ENCODE measurements around the gene PRKD1.

PRKD1 gene

DNA sequence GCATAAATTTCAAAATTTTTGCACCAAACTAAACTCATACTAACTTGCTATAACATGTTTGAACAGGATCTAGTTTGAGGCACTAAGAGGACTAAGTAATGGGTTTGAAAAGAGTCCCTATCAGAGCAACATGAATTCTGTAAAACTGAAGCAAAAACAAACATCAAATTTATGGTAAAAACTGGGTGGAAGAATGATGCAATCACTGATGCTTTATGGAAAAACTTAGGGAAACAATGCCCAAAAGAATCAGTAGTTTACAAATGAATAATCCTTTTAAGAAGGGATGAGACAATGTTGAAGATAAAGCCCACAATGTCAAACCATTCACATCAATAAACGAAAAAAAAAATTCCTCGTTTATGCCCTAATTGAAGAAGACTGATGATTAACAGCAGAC lies 88.9 kb downstream of the PRKD1 start:
- H3K27me3 Mint-ChIP-seq (ENCODE audit: low read depth, poor library complexity): peaks cover 4% of the 10 kb centered on the region
- H3K36me3 Mint-ChIP-seq (ENCODE audit: low read depth): peaks cover 14% of the 10 kb centered on the region
- H3K27ac Mint-ChIP-seq: no peak overlapping the region
- TF ChIP-seq, protein P1, sequence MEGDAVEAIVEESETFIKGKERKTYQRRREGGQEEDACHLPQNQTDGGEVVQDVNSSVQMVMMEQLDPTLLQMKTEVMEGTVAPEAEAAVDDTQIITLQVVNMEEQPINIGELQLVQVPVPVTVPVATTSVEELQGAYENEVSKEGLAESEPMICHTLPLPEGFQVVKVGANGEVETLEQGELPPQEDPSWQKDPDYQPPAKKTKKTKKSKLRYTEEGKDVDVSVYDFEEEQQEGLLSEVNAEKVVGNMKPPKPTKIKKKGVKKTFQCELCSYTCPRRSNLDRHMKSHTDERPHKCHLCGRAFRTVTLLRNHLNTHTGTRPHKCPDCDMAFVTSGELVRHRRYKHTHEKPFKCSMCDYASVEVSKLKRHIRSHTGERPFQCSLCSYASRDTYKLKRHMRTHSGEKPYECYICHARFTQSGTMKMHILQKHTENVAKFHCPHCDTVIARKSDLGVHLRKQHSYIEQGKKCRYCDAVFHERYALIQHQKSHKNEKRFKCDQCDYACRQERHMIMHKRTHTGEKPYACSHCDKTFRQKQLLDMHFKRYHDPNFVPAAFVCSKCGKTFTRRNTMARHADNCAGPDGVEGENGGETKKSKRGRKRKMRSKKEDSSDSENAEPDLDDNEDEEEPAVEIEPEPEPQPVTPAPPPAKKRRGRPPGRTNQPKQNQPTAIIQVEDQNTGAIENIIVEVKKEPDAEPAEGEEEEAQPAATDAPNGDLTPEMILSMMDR (IDR thresholded peaks at IDR 0.05): no peak
- no peak overlapping the region for H3K4me3 Mint-ChIP-seq
- no peaks in the 10 kb centered on the region for H3K4me1 Mint-ChIP-seq
- peaks cover 45% of the 10 kb centered on the region for H3K9me3 Mint-ChIP-seq
- DNase-seq: no peak

DNA sequence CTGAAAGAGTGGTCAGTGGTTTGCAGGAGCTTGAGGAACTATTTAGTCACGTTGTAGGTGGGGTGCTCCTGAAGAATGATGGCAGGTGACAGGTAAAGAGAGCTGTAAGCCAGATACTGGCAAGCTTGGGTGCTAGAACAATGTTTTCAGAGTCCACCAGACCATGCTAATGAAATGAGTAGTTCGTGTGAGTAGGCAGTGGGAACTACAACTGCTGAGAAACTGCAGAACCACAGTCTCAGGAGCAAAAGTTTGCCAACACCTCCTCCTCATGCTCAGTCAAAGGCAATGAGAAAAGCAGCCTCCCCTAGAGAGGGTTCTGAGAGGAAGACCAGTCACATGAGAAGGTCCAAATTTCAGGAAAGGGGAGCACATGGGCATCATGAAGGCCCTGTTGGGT lies 91.3 kb downstream of the PRKD1 start:
- H3K4me3 Mint-ChIP-seq: no peak overlapping the region
- TF ChIP-seq, protein P1 (IDR thresholded peaks at IDR 0.05): no peak
- no peaks in the 10 kb centered on the region for H3K4me1 Mint-ChIP-seq
- peaks cover 35% of the 10 kb centered on the region for H3K9me3 Mint-ChIP-seq
- no peak for DNase-seq
- H3K27me3 Mint-ChIP-seq (ENCODE audit: low read depth, poor library complexity): peaks cover 2% of the 10 kb centered on the region
- peak overlapping the region; percentile 87 for H3K27ac Mint-ChIP-seq
- H3K36me3 Mint-ChIP-seq (ENCODE audit: low read depth): peaks cover 14% of the 10 kb centered on the region

DNA sequence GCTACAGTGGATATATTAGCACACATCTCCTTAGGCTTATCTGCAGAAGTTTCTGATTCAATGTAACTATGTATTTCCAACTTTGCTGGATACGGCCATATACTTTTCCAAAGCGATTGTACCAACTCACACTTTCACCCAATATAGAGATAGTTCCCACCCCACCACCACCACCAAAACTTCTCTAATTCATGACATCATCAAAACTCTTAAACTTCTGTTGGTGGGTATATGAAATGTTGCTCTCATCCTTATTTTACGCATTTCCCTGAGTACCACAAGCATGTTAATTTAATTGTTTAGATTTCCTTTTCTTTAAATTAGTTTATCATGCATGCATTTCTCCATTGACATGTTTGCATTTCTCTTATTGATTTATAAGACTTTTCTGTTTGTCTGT lies 95.6 kb downstream of the PRKD1 start:
- Mint-ChIP-seq H3K4me1 (no peaks in the 10 kb centered on the region), H3K27me3 (ENCODE audit: low read depth, poor library complexity) (no peaks in the 10 kb centered on the region), H3K36me3 (ENCODE audit: low read depth) (no peaks in the 10 kb centered on the region), H3K9me3 (peaks cover 4% of the 10 kb centered on the region), H3K4me3 (no peak overlapping the region), H3K27ac (no peak overlapping the region)
- TF ChIP-seq, protein P1 (IDR thresholded peaks at IDR 0.05): no peak
- DNase-seq: no peak

DNA sequence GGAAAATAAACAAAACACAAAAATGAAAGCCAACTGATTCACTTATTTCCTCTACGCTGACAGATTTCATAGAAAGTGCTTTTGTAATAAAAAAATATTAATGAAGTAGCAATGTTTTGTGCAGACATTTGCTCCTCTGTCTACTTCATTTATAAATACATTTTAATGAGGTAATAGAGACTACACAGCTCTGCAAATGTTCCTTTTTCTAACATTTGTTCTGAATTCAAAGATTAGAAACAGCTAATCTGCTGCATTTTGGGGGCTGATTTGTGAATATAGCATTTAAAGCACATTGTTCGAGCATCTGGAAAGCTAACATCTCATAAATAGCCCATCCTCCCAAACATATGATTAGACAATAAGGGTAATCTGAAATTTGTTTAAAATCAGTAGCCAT lies 97.8 kb downstream of the PRKD1 start:
- H3K4me1 Mint-ChIP-seq: no peaks in the 10 kb centered on the region
- H3K27me3 Mint-ChIP-seq (ENCODE audit: low read depth, poor library complexity): no peaks in the 10 kb centered on the region
- H3K36me3 Mint-ChIP-seq (ENCODE audit: low read depth): no peaks in the 10 kb centered on the region
- TF ChIP-seq, protein P1 (IDR thresholded peaks at IDR 0.05): no peak
- no peak overlapping the region for H3K4me3 Mint-ChIP-seq
- H3K9me3 Mint-ChIP-seq: no peaks in the 10 kb centered on the region
- DNase-seq: no peak
- no peak overlapping the region for H3K27ac Mint-ChIP-seq

DNA sequence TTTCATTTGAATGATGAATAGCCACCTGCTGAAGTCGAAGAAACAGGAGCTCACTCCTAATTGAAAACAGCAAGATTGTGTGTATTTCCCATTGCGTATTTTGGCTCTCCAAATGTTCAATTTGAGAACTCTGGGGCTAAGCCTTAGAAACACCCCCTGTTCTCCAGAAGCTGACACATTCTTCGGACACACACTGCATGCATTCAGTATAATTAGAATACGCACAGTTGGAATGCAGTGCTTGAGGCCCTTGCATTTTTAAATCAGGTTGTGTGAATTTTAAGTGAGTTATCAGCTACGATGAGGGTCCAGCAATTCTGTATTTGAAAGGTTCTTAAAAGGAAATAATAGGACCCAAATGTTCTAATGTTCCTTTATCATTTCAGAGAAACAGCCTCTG lies 103.8 kb downstream of the PRKD1 start:
- Mint-ChIP-seq H3K36me3 (ENCODE audit: low read depth) (no peaks in the 10 kb centered on the region), H3K4me3 (no peak overlapping the region), H3K9me3 (no peaks in the 10 kb centered on the region), H3K4me1 (no peaks in the 10 kb centered on the region), H3K27me3 (ENCODE audit: low read depth, poor library complexity) (no peaks in the 10 kb centered on the region), H3K27ac (no peak overlapping the region)
- DNase-seq: no peak
- TF ChIP-seq, protein P1 (IDR thresholded peaks at IDR 0.05): no peak

DNA sequence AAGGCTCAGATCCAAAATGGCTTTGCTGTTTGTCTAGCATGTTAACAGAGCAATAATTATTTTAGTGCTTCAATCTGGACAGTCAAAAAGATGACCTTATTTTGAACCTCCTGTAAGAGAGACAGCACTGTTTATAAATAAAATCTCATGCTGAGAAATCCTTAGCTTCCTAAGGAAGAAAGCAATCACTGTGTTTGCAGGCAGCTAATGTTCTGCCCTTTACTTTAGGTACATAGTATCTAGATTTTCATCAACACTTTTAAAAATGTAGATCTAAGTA lies 105.3 kb downstream of the PRKD1 start:
- no peak for DNase-seq
- no peaks in the 10 kb centered on the region for H3K9me3 Mint-ChIP-seq
- TF ChIP-seq, protein P1 (IDR thresholded peaks at IDR 0.05): no peak
- no peaks in the 10 kb centered on the region for H3K27me3 Mint-ChIP-seq (ENCODE audit: low read depth, poor library complexity)
- no peaks in the 10 kb centered on the region for H3K4me1 Mint-ChIP-seq
- no peak overlapping the region for H3K27ac Mint-ChIP-seq
- no peak overlapping the region for H3K4me3 Mint-ChIP-seq
- no peaks in the 10 kb centered on the region for H3K36me3 Mint-ChIP-seq (ENCODE audit: low read depth)
